GM12892 (cell line): ENCODE results near the gene CYGB.

ENCODE experiments used
- POLR2A ChIP-seq: IDR thresholded peaks from 2 replicates; pipeline ENCODE4 v1.6.1; 2011; ENCODE audit warnings: low read depth, low read length, control low read depth
- POLR2AphosphoS5 ChIP-seq: IDR thresholded peaks from 2 replicates; pipeline ENCODE4 v1.6.1; 2011; ENCODE audit warnings: low read depth, low read length, control low read depth
- TAF1 ChIP-seq: IDR thresholded peaks from 2 replicates; pipeline ENCODE4 v1.6.1; 2011; ENCODE audit warnings: low read depth, mild to moderate bottlenecking, control low read depth, low read length, borderline replicate concordance

GRCh38 chr17:76519048-76519966 lies 18.2 kb downstream of the CYGB start:
- TF ChIP-seq POLR2AphosphoS5, result no peak
- no peak for TF ChIP-seq POLR2A
- no peak for TF ChIP-seq TAF1
